Bronchial epithelial cell (primary cell): ENCODE data around the gene SLC12A3. TPM values are rescaled to one million over a fixed set of nuclear protein-coding genes. Genes with fewer than 3 reads are reported as not detected.

ENCODE experiments used
- DNase-seq: peaks from one replicate; pipeline ENCODE4 v3.0.0-alpha.2; 2010; ENCODE audit warnings: low read depth
- FAIRE-seq: peaks from 2 replicates; lab custom pipeline; 2011; peaks lifted over from hg19 to GRCh38; lab: Jason Lieb, UNC
- H3K27me3 ChIP-seq: 2 replicates; pipeline ENCODE4 v1.5.1; 2011; ENCODE audit warnings: low read length; ENCODE audit not compliant: control insufficient read depth, insufficient read depth
- H3K36me3 ChIP-seq: 2 replicates; pipeline ENCODE4 v1.5.1; 2011; ENCODE audit warnings: low read length; ENCODE audit not compliant: control insufficient read depth, insufficient read depth
- H3K4me3 ChIP-seq: 2 replicates; pipeline ENCODE4 v1.5.1; 2011; ENCODE audit warnings: mild to moderate bottlenecking, low read depth, low read length, control low read depth
- total RNA-seq: library from RNA; depleted of rRNA; stranded (reverse); fragments of >200 nt; gene quantifications from 2 replicates; pipeline ENCODE4 v1.2.1, GENCODE V29; 2014
- TF ChIP-seq, protein P1 (sequence below): IDR thresholded peaks from 2 replicates; pipeline ENCODE4 v1.5.1; 2011; ENCODE audit warnings: mild to moderate bottlenecking, moderate library complexity, low read length, control low read depth, inconsistent platforms; ENCODE audit not compliant: insufficient read depth, severe bottlenecking

The SLC12A3 gene
- total RNA-seq, 1 donor from 2014 or later: not detected

GRCh38 chr16:56915336-56916119 lies 50.5 kb downstream of the SLC12A3 start:
- TF ChIP-seq, protein P1, sequence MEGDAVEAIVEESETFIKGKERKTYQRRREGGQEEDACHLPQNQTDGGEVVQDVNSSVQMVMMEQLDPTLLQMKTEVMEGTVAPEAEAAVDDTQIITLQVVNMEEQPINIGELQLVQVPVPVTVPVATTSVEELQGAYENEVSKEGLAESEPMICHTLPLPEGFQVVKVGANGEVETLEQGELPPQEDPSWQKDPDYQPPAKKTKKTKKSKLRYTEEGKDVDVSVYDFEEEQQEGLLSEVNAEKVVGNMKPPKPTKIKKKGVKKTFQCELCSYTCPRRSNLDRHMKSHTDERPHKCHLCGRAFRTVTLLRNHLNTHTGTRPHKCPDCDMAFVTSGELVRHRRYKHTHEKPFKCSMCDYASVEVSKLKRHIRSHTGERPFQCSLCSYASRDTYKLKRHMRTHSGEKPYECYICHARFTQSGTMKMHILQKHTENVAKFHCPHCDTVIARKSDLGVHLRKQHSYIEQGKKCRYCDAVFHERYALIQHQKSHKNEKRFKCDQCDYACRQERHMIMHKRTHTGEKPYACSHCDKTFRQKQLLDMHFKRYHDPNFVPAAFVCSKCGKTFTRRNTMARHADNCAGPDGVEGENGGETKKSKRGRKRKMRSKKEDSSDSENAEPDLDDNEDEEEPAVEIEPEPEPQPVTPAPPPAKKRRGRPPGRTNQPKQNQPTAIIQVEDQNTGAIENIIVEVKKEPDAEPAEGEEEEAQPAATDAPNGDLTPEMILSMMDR: no peak
- DNase-seq (no peak), FAIRE-seq (no peak)
- Histone ChIP-seq H3K27me3 (no peaks in the 10 kb centered on the region), H3K36me3 (no peaks in the 10 kb centered on the region), H3K4me3 (no peak overlapping the region)

- Histone ChIP-seq H3K27me3 (no peaks in the 10 kb centered on the region), H3K36me3 (no peaks in the 10 kb centered on the region), H3K4me3 (no peak overlapping the region)
- no peak for DNase-seq
- no peak for FAIRE-seq
- TF ChIP-seq, protein P1: no peak
Measured at GRCh38 chr16:56916571-56917403, 51.8 kb downstream of the SLC12A3 start.

GRCh38 chr16:56918467-56919012 lies 53.5 kb downstream of the SLC12A3 start:
- no peak for FAIRE-seq
- no peaks in the 10 kb centered on the region for H3K36me3 ChIP-seq

GRCh38 chr16:56919099-56919800 lies 54.2 kb downstream of the SLC12A3 start:
- Histone ChIP-seq H3K36me3 (no peaks in the 10 kb centered on the region), H3K27me3 (no peaks in the 10 kb centered on the region), H3K4me3 (no peak overlapping the region)
- peak; percentile 87 for DNase-seq
- TF ChIP-seq, protein P1: no peak
- FAIRE-seq: no peak

More at GRCh38 chr16:56918467-56919012, 53.5 kb downstream of the SLC12A3 start:
- Histone ChIP-seq H3K27me3 (no peaks in the 10 kb centered on the region), H3K4me3 (no peak overlapping the region)
- TF ChIP-seq, protein P1: no peak
- DNase-seq: no peak

- no peaks in the 10 kb centered on the region for H3K27me3 ChIP-seq
- FAIRE-seq: no peak
- TF ChIP-seq, protein P1: no peak
- no peaks in the 10 kb centered on the region for H3K36me3 ChIP-seq
- H3K4me3 ChIP-seq: no peak overlapping the region
- DNase-seq: no peak
Measured at GRCh38 chr16:56921571-56921970, 56.6 kb downstream of the SLC12A3 start.
